Natural killer cell (primary cell): Measurements from ENCODE around the gene USF2. TPM values are rescaled to one million over a fixed set of nuclear protein-coding genes. Genes with fewer than 3 reads are reported as not detected.

Source experiments
- ATAC-seq, 3 donors: fragments of 150-1000 bp in 2 of 3; fragments of 200-7000 bp in 1 of 3; cut with Tn5 transposase; 1 replicate in 1 of 3; 2 replicates in 2 of 3; pipeline ENCODE4 v1.10.0; 2021; ENCODE audit warnings: mild to moderate bottlenecking in 2 of 3, moderate library complexity in 2 of 3
- DNase-seq, 2 donors: peaks; one replicate each; pipeline versions ENCODE4 v3.0.0 to v3.0.0-alpha.2; 2013 to 2021; ENCODE audit warnings: mixed read lengths in 1 of 2
- H3K27ac ChIP-seq: one replicate; pipeline ENCODE4 v1.5.1; 2013; ENCODE audit warnings: mild to moderate bottlenecking, low read length
- H3K27me3 ChIP-seq: one replicate; pipeline ENCODE4 v1.6.1; 2013; ENCODE audit warnings: low read length; ENCODE audit not compliant: control insufficient read depth, insufficient read depth
- H3K36me3 ChIP-seq: one replicate; pipeline ENCODE4 v1.6.1; 2013; ENCODE audit warnings: low read length; ENCODE audit not compliant: control insufficient read depth, insufficient read depth
- H3K4me1 ChIP-seq: one replicate; pipeline ENCODE4 v1.6.1; 2013; ENCODE audit warnings: low read length; ENCODE audit not compliant: control insufficient read depth, insufficient read depth
- H3K4me3 ChIP-seq: one replicate; pipeline ENCODE4 v1.5.1; 2013; ENCODE audit warnings: low read length
- H3K9me3 ChIP-seq: one replicate; pipeline ENCODE4 v1.6.1; 2013; ENCODE audit warnings: low read length; ENCODE audit not compliant: control insufficient read depth, insufficient read depth
- H3K27ac Mint-ChIP-seq, 2 donors: one replicate each; pipeline ENCODE4 v1.8.0; 2022; ENCODE audit warnings: mild to moderate bottlenecking in 2 of 2, mixed read lengths in 2 of 2, moderate library complexity in 1 of 2
- H3K27me3 Mint-ChIP-seq, 2 donors: one replicate each; pipeline ENCODE4 v1.8.0; 2022; ENCODE audit warnings: low read depth in 2 of 2, mixed read lengths in 2 of 2
- H3K36me3 Mint-ChIP-seq: one replicate; pipeline ENCODE4 v1.8.0; 2022; ENCODE audit warnings: mixed read lengths
- H3K4me1 Mint-ChIP-seq, 2 donors: one replicate each; pipeline ENCODE4 v1.8.0; 2022; ENCODE audit warnings: mixed read lengths in 2 of 2
- H3K4me3 Mint-ChIP-seq: one replicate; pipeline ENCODE4 v1.8.0; 2022; ENCODE audit warnings: mild to moderate bottlenecking, moderate library complexity, mixed read lengths
- H3K9me3 Mint-ChIP-seq, 2 donors: one replicate each; pipeline ENCODE4 v1.8.0; 2022; ENCODE audit warnings: mixed read lengths in 2 of 2
- WGBS: methylation state at CpG from one replicate; pipeline ENCODE4 v1.1.7; 2013; ENCODE audit warnings: missing lambda C conversion rate; ENCODE audit not compliant: insufficient coverage; 5-methylcytosine and 5-hydroxymethylcytosine counted together
- intact Hi-C: fragments of 100-400 bp; cut with micrococcal nuclease; formaldehyde crosslinking; loops from one replicate; pipeline ENCODE4 v1.14.2; 2022
- total RNA-seq, 4 donors: library from RNA; stranded (reverse); fragments of 120-200 nt in 1 of 4; gene quantifications; one replicate each; pipeline versions ENCODE4 v1.2.3 to v1.2.4, GENCODE V29; 2013 to 2022
- TF ChIP-seq, protein P1 (sequence below): fragments of 200-600 bp; IDR thresholded peaks from one replicate; pipeline ENCODE4 v1.8.0; 2022; ENCODE audit warnings: antibody characterized with exemption

Gene USF2
- total RNA-seq, 3 donors from 2014 or later (not counting 1 experiment from before 2014, with no cell fraction given), result 243 to 253 (median 250) TPM

GRCh38 chr19:35299523-35300338, 31.0 kb downstream of the USF2 start:
- TF ChIP-seq, protein P1, sequence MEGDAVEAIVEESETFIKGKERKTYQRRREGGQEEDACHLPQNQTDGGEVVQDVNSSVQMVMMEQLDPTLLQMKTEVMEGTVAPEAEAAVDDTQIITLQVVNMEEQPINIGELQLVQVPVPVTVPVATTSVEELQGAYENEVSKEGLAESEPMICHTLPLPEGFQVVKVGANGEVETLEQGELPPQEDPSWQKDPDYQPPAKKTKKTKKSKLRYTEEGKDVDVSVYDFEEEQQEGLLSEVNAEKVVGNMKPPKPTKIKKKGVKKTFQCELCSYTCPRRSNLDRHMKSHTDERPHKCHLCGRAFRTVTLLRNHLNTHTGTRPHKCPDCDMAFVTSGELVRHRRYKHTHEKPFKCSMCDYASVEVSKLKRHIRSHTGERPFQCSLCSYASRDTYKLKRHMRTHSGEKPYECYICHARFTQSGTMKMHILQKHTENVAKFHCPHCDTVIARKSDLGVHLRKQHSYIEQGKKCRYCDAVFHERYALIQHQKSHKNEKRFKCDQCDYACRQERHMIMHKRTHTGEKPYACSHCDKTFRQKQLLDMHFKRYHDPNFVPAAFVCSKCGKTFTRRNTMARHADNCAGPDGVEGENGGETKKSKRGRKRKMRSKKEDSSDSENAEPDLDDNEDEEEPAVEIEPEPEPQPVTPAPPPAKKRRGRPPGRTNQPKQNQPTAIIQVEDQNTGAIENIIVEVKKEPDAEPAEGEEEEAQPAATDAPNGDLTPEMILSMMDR, result no peak
- Histone ChIP-seq H3K4me1 (peaks cover 19% of the 10 kb centered on the region), H3K4me3 (no peak overlapping the region), H3K36me3 (no peaks in the 10 kb centered on the region), H3K9me3 (no peaks in the 10 kb centered on the region), H3K27me3 (no peaks in the 10 kb centered on the region), H3K27ac (no peak overlapping the region)
- no peak overlapping the region for H3K27ac Mint-ChIP-seq
- intact Hi-C loops, result no loop called here
- DNase-seq (peak in 1 of 2 donors; percentile 34), ATAC-seq (peak in 1 of 3 donors; percentile 52)
- H3K9me3 Mint-ChIP-seq, result no peaks in the 10 kb centered on the region
- peaks cover 0 to 5% of the 10 kb centered on the region in 2 donors for H3K4me1 Mint-ChIP-seq
- no peaks in the 10 kb centered on the region for H3K36me3 Mint-ChIP-seq
- 86% methylated on average over 45 of the region's 55 CpGs for WGBS
- H3K4me3 Mint-ChIP-seq, result no peak overlapping the region
- H3K27me3 Mint-ChIP-seq, result no peaks in the 10 kb centered on the region

DNA sequence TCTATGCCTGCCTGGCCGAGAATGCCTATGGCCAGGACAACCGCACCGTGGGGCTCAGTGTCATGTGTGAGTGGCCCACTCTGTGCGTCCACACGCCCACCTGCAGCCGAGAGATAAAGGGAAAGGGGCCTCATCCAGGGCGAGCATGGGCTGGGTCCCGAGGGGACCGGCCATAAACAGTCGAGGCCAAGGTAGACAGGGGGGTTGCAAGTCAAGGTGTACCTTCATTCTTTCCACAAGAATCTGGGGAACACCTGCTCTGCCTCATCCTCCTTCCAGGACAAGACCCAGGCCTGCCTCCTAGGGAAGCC, 31.5 kb downstream of the USF2 start:
- TF ChIP-seq, protein P1, result no peak
- intact Hi-C loops, result no loop called here

DNA sequence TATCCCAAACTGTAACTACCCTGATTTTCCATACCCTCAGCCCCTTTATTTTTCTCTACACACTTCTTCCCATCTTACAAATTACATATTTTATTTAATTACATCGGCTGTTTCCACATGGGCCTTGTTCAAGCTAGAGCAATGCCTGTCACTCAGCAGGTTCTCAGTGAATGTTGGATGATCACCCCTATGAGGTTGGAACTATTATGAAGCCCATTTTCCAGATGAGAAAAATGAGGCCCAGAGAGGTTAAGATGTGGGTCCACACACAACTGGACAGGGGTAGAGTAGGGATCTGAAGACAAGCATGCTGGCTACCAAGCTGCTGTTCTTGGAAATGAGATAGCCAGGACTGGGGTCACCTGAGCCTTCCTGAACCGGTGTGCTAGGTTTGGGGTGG, 33.2 kb downstream of the USF2 start:
- Mint-ChIP-seq H3K4me3 (no peak overlapping the region), H3K27me3 (no peaks in the 10 kb centered on the region), H3K4me1 (no peaks in the 10 kb centered on the region), H3K27ac (no peak overlapping the region), H3K9me3 (no peaks in the 10 kb centered on the region), H3K36me3 (no peaks in the 10 kb centered on the region)
- peaks cover 1% of the 10 kb centered on the region for H3K4me1 ChIP-seq
- WGBS, result 92% methylated on average over 2 of the region's 2 CpGs
- DNase-seq, result no peak
- H3K9me3 ChIP-seq, result no peaks in the 10 kb centered on the region
- H3K27me3 ChIP-seq, result no peaks in the 10 kb centered on the region
- H3K36me3 ChIP-seq, result no peaks in the 10 kb centered on the region
- intact Hi-C loops, result no loop called here
- no peak overlapping the region for H3K4me3 ChIP-seq
- TF ChIP-seq, protein P1, result no peak
- no peak for ATAC-seq
- H3K27ac ChIP-seq, result no peak overlapping the region

More for the DNA sequence above, 31.5 kb downstream of the USF2 start:
- ATAC-seq, result no peak
- Mint-ChIP-seq H3K9me3 (no peaks in the 10 kb centered on the region), H3K27ac (no peak overlapping the region), H3K36me3 (no peaks in the 10 kb centered on the region), H3K27me3 (no peaks in the 10 kb centered on the region), H3K4me3 (no peak overlapping the region), H3K4me1 (peaks cover 0 to 5% of the 10 kb centered on the region in 2 donors)
- 91% methylated on average over 10 of the region's 10 CpGs for WGBS
- DNase-seq, result no peak
- H3K4me3 ChIP-seq, result no peak overlapping the region
- H3K9me3 ChIP-seq, result no peaks in the 10 kb centered on the region
- no peaks in the 10 kb centered on the region for H3K27me3 ChIP-seq
- H3K36me3 ChIP-seq, result no peaks in the 10 kb centered on the region
- H3K27ac ChIP-seq, result no peak overlapping the region
- peaks cover 18% of the 10 kb centered on the region for H3K4me1 ChIP-seq

GRCh38 chr19:35302446-35302845, 33.7 kb downstream of the USF2 start:
- no peak overlapping the region for H3K4me3 ChIP-seq
- 88% methylated on average over 16 of the region's 16 CpGs for WGBS
- DNase-seq, result no peak
- H3K9me3 ChIP-seq, result no peaks in the 10 kb centered on the region
- Mint-ChIP-seq H3K4me1 (no peaks in the 10 kb centered on the region), H3K27me3 (no peaks in the 10 kb centered on the region), H3K4me3 (no peak overlapping the region), H3K9me3 (no peaks in the 10 kb centered on the region), H3K27ac (no peak overlapping the region), H3K36me3 (no peaks in the 10 kb centered on the region)
- no peak for ATAC-seq
- TF ChIP-seq, protein P1, result no peak
- H3K27me3 ChIP-seq, result no peaks in the 10 kb centered on the region
- intact Hi-C loops, result no loop called here
- H3K27ac ChIP-seq, result no peak overlapping the region
- no peaks in the 10 kb centered on the region for H3K36me3 ChIP-seq
- H3K4me1 ChIP-seq, result no peaks in the 10 kb centered on the region
